Panc1 (cell line): ENCODE data around the gene TPBG. TPM values are rescaled to one million over a fixed set of nuclear protein-coding genes. Genes with fewer than 3 reads are reported as not detected.

Experiments used
- ATAC-seq: fragments of 200-7000 bp; cut with Tn5 transposase; 2 replicates; pipeline ENCODE4 v1.9.1; 2020; ENCODE audit warnings: mild to moderate bottlenecking, moderate library complexity
- BruUV-seq: library from RNA; stranded (reverse); fragments of 400-500 nt; replicated peaks from 2 replicates; lab custom pipeline; 2021; lab: Mats Ljungman, UMichigan
- CTCF ChIA-PET: fragments of 300-600 bp; sonication (Branson Sonifier 250); formaldehyde crosslinking; loops from one replicate; lab custom pipeline; 2022; ENCODE audit warnings: antibody characterized with exemption; lab: Charles Lee
- POLR2A ChIA-PET: fragments of 300-600 bp; sonication (Branson Sonifier 250); formaldehyde crosslinking; loops from one replicate; lab custom pipeline; 2022; ENCODE audit warnings: antibody characterized with exemption; lab: Charles Lee
- DNase-seq: peaks from one replicate; pipeline ENCODE4 v3.0.0-alpha.2; 2010; ENCODE audit warnings: low read depth, low spot score
- H3K27ac ChIP-seq: 2 replicates; pipeline ENCODE4 v1.5.1; 2011; ENCODE audit warnings: mild to moderate bottlenecking, low read length, inconsistent platforms
- H3K27me3 ChIP-seq: fragments of 200-500 bp; sonication (Bioruptor generic); 2 replicates; pipeline ENCODE4 v1.6.0; 2014; ENCODE audit warnings: low read length, inconsistent platforms; ENCODE audit not compliant: control insufficient read depth, insufficient read depth
- H3K36me3 ChIP-seq: fragments of 200-500 bp; sonication (Bioruptor generic); 2 replicates; pipeline ENCODE4 v1.5.1; 2014; ENCODE audit warnings: inconsistent platforms, mild to moderate bottlenecking, low read length, moderate library complexity; ENCODE audit not compliant: control insufficient read depth, insufficient read depth
- H3K4me1 ChIP-seq: 2 replicates; pipeline ENCODE4 v1.5.1; 2011; ENCODE audit warnings: inconsistent platforms, mild to moderate bottlenecking, low read length, moderate library complexity; ENCODE audit not compliant: control insufficient read depth, insufficient read depth
- H3K4me3 ChIP-seq, 2 experiments: 2 replicates each; pipeline ENCODE4 v1.5.1; 2011 to 2012; ENCODE audit warnings: low read depth in 2 of 2, low read length in 2 of 2, mild to moderate bottlenecking in 2 of 2, inconsistent platforms in 1 of 2, moderate library complexity in 1 of 2
- H3K9me3 ChIP-seq: fragments of 200-500 bp; sonication (Bioruptor generic); 2 replicates; pipeline ENCODE4 v1.5.1; 2014; ENCODE audit warnings: low read depth, mild to moderate bottlenecking, inconsistent platforms, low read length, moderate library complexity; ENCODE audit not compliant: control insufficient read depth, insufficient read depth
- CTCF ChIP-seq: fragments of 450-650 bp; IDR thresholded peaks from 2 replicates; pipeline ENCODE4 v1.5.1; 2017; ENCODE audit warnings: mild to moderate bottlenecking
- POLR2AphosphoS5 ChIP-seq: IDR thresholded peaks from 2 replicates; pipeline ENCODE4 v1.6.1; 2012; ENCODE audit warnings: mild to moderate bottlenecking, low read depth, low read length, moderate library complexity
- SIN3A ChIP-seq: IDR thresholded peaks from 2 replicates; pipeline ENCODE4 v1.6.1; 2012; ENCODE audit warnings: low read depth, mild to moderate bottlenecking, low read length, moderate library complexity, borderline replicate concordance; ENCODE audit not compliant: insufficient read depth
- TCF7L2 ChIP-seq: IDR thresholded peaks from 2 replicates; pipeline ENCODE4 v1.6.1; 2011; ENCODE audit warnings: mild to moderate bottlenecking, low read depth, low read length, inconsistent platforms
- in situ Hi-C: cut with HindIII; loops from 2 replicates; pipeline ENCODE4 v1.10.0; 2016; ENCODE audit warnings: low sequenced_read_pairs, low pct_unique_long_range_greater_than_20kb
- intact Hi-C: fragments of 100-400 bp; cut with micrococcal nuclease; formaldehyde crosslinking; loops from one replicate; pipeline ENCODE4 v1.10.0; 2022; ENCODE audit not compliant: unreplicated experiment
- total RNA-seq: library from RNA; stranded (reverse); gene quantifications from one replicate; pipeline ENCODE4 v1.2.1, GENCODE V29; 2021; ENCODE audit not compliant: unreplicated experiment

Gene TPBG
- total RNA-seq, 1 experiment from 2014 or later = 84.1 TPM

GRCh38 chr6:82331031-82331773 lies 32.4 kb upstream of the TPBG start:
- Histone ChIP-seq H3K27me3 (no peaks in the 10 kb centered on the region), H3K27ac (no peak overlapping the region), H3K4me1 (no peaks in the 10 kb centered on the region), H3K36me3 (no peaks in the 10 kb centered on the region), H3K4me3 (no peak overlapping the region), H3K9me3 (no peaks in the 10 kb centered on the region)
- in situ Hi-C loops = no loop called here
- intact Hi-C loops = no loop called here
- ATAC-seq (peak; percentile 91), DNase-seq (peak; percentile 15)
- no TSS peak for BruUV-seq
- ChIA-PET CTCF (no interaction called here), POLR2A (no interaction called here)
- TF ChIP-seq SIN3A (no peak), CTCF (peak; percentile 56), TCF7L2 (no peak), POLR2AphosphoS5 (no peak)

GRCh38 chr6:82333781-82334180 lies 29.8 kb upstream of the TPBG start:
- BruUV-seq = no TSS peak
- intact Hi-C loops = no loop called here
- CTCF ChIA-PET = no interaction called here

GRCh38 chr6:82337688-82338257 lies 25.8 kb upstream of the TPBG start:
- no peaks in the 10 kb centered on the region for H3K9me3 ChIP-seq
- H3K4me3 ChIP-seq = no peak overlapping the region
- POLR2A ChIA-PET = interaction anchor here (1.0 kb wide), 1 partner anchor 12 kb away, joined by 3 read pairs; no protein-coding TSS in a partner anchor

More at GRCh38 chr6:82333781-82334180, 29.8 kb upstream of the TPBG start:
- H3K36me3 ChIP-seq = no peaks in the 10 kb centered on the region
- H3K27me3 ChIP-seq = no peaks in the 10 kb centered on the region
- no peaks in the 10 kb centered on the region for H3K4me1 ChIP-seq
- no peak overlapping the region for H3K4me3 ChIP-seq
- no peaks in the 10 kb centered on the region for H3K9me3 ChIP-seq
- ATAC-seq (no peak), DNase-seq (no peak)
- in situ Hi-C loops = no loop called here
- POLR2A ChIA-PET = no interaction called here
- no peak overlapping the region for H3K27ac ChIP-seq
- no peak for TF ChIP-seq CTCF

More at GRCh38 chr6:82337688-82338257, 25.8 kb upstream of the TPBG start:
- CTCF ChIA-PET = no interaction called here
- ATAC-seq (no peak), DNase-seq (no peak)
- Histone ChIP-seq H3K27ac (no peak overlapping the region), H3K4me1 (no peaks in the 10 kb centered on the region), H3K27me3 (no peaks in the 10 kb centered on the region), H3K36me3 (no peaks in the 10 kb centered on the region)
- intact Hi-C loops (no loop called here), in situ Hi-C loops (no loop called here)
- no TSS peak for BruUV-seq
- no peak for TF ChIP-seq SIN3A
